ENCODE results near the gene CKS1B. TPM values are rescaled to one million over a fixed set of nuclear protein-coding genes. Genes with fewer than 3 reads are reported as not detected.
A peak's percentile ranks its signal among the peaks of the same experiment; 100 is the strongest.

Gene CKS1B
- total and polyA plus RNA-seq, 4 donors: 22.3 to 38.2 (median 30.2) TPM

GRCh38 chr1:154972213-154972516, 2.3 kb upstream of the CKS1B start:
- H3K9ac ChIP-seq (ENCODE audit: insufficient read depth in 1 of 2, low read length in 2 of 2): peak overlapping the region; percentile 26 to 71
- no peak overlapping the region for H3K4me3 ChIP-seq
- ATAC-seq (ENCODE audit: insufficient read depth, low FRiP score) (no peak), DNase-seq (no peak)
- peak overlapping the region; percentile 96 for H3K27ac ChIP-seq (ENCODE audit: low read depth in 1 of 2, low read length in 1 of 2)
- WGBS, 2 donors: 55 to 78% methylated on average over 3 of the region's 3 CpGs
- peaks cover 6 to 63% (median 27%) of the 10 kb centered on the region in 5 donors for H3K4me1 ChIP-seq (ENCODE audit: control insufficient read depth in 5 of 5, insufficient read depth in 5 of 5, low read length in 5 of 5)
- TF ChIP-seq CTCF (IDR thresholded peaks at IDR 0.05; ENCODE audit: control extremely low read depth, extremely low read depth): no peak
- H3K9me3 ChIP-seq (ENCODE audit: control insufficient read depth in 4 of 4, insufficient read depth in 3 of 4, low read length in 3 of 4): no peaks in the 10 kb centered on the region
- peaks cover 4 to 21% (median 10%) of the 10 kb centered on the region in 4 donors for H3K36me3 ChIP-seq (ENCODE audit: control insufficient read depth in 4 of 4, insufficient read depth in 4 of 4, low read length in 4 of 4)
- H3K27me3 ChIP-seq (ENCODE audit: control insufficient read depth in 3 of 3, insufficient read depth in 3 of 3, low read length in 2 of 3): no peaks in the 10 kb centered on the region

GRCh38 chr1:154972517-154973343, 1.8 kb upstream of the CKS1B start:
- no peak for ATAC-seq (ENCODE audit: insufficient read depth, low FRiP score)
- Histone ChIP-seq H3K9ac (ENCODE audit: insufficient read depth in 1 of 2, low read length in 2 of 2) (peak overlapping the region; percentile 26 to 83), H3K4me1 (ENCODE audit: control insufficient read depth in 5 of 5, insufficient read depth in 5 of 5, low read length in 5 of 5) (peaks cover 6 to 63% (median 27%) of the 10 kb centered on the region in 5 donors), H3K27ac (ENCODE audit: low read depth in 1 of 2, low read length in 1 of 2) (peak overlapping the region; percentile 96), H3K36me3 (ENCODE audit: control insufficient read depth in 4 of 4, insufficient read depth in 4 of 4, low read length in 4 of 4) (peaks cover 0 to 15% (median 5%) of the 10 kb centered on the region in 4 donors), H3K9me3 (ENCODE audit: control insufficient read depth in 4 of 4, insufficient read depth in 3 of 4, low read length in 3 of 4) (no peaks in the 10 kb centered on the region), H3K27me3 (ENCODE audit: control insufficient read depth in 3 of 3, insufficient read depth in 3 of 3, low read length in 2 of 3) (no peaks in the 10 kb centered on the region), H3K4me3 (no peak overlapping the region)
- DNase-seq: peak; percentile 89 to 93 (median 90)
- no peak for TF ChIP-seq CTCF (IDR thresholded peaks at IDR 0.05; ENCODE audit: control extremely low read depth, extremely low read depth)
- WGBS, 2 donors: 28 to 44% methylated on average over 18 of the region's 18 CpGs

GRCh38 chr1:154973344-154974101, 958 bp upstream of the CKS1B start:
- DNase-seq (peak; percentile 97 to 98 (median 97)), ATAC-seq (ENCODE audit: insufficient read depth, low FRiP score) (peak; percentile 54)
- Histone ChIP-seq H3K9ac (ENCODE audit: insufficient read depth in 1 of 2, low read length in 2 of 2) (peak overlapping the region in 1 of 2 donors; percentile 87), H3K27ac (ENCODE audit: low read depth in 1 of 2, low read length in 1 of 2) (peak overlapping the region; percentile 96), H3K36me3 (ENCODE audit: control insufficient read depth in 4 of 4, insufficient read depth in 4 of 4, low read length in 4 of 4) (peaks cover 0 to 8% (median 0%) of the 10 kb centered on the region in 4 donors), H3K27me3 (ENCODE audit: control insufficient read depth in 3 of 3, insufficient read depth in 3 of 3, low read length in 2 of 3) (no peaks in the 10 kb centered on the region), H3K4me3 (peak overlapping the region; percentile 45), H3K4me1 (ENCODE audit: control insufficient read depth in 5 of 5, insufficient read depth in 5 of 5, low read length in 5 of 5) (peaks cover 6 to 62% (median 27%) of the 10 kb centered on the region in 5 donors), H3K9me3 (ENCODE audit: control insufficient read depth in 4 of 4, insufficient read depth in 3 of 4, low read length in 3 of 4) (no peaks in the 10 kb centered on the region)
- no peak for TF ChIP-seq CTCF (IDR thresholded peaks at IDR 0.05; ENCODE audit: control extremely low read depth, extremely low read depth)
- WGBS, 2 donors: 6 to 7% methylated on average over 36 to 37 of the region's 37 CpGs

All from lung (tissue), 12 donors.